Activated naive CD4-positive, alpha-beta T cell treated with anti-CD3 and anti-CD28 coated beads, Interleukin-2, amount 50 U/mL, for 72 hours (primary cell): Measurements from ENCODE around the gene CEP78. TPM values are rescaled to one million over a fixed set of nuclear protein-coding genes. Genes with fewer than 3 reads are reported as not detected.
A peak's percentile ranks its signal among the peaks of the same experiment; 100 is the strongest.

Experiments
- ATAC-seq, 2 donors: fragments of 150-1000 bp; cut with Tn5 transposase; 2 replicates each; pipeline ENCODE4 v1.10.0; 2021; ENCODE audit warnings: mild to moderate bottlenecking in 2 of 2, moderate library complexity in 2 of 2
- DNase-seq, 2 donors: peaks; one replicate each; pipeline ENCODE4 v3.0.0; 2021 to 2022; ENCODE audit warnings: low spot score in 2 of 2
- H3K27ac Mint-ChIP-seq, 2 donors: one replicate each; pipeline ENCODE4 v1.8.0; 2022; ENCODE audit warnings: mild to moderate bottlenecking in 2 of 2, mixed read lengths in 2 of 2
- H3K36me3 Mint-ChIP-seq, 2 donors: one replicate each; pipeline ENCODE4 v1.8.0; 2022; ENCODE audit warnings: mixed read lengths in 2 of 2
- H3K9me3 Mint-ChIP-seq, 2 donors: one replicate each; pipeline ENCODE4 v1.8.0; 2022; ENCODE audit warnings: mixed read lengths in 2 of 2
- total RNA-seq, 2 donors: library from RNA; stranded (reverse); gene quantifications; one replicate each; pipeline ENCODE4 v1.2.3, GENCODE V29; 2022

The CEP78 gene, protein sequence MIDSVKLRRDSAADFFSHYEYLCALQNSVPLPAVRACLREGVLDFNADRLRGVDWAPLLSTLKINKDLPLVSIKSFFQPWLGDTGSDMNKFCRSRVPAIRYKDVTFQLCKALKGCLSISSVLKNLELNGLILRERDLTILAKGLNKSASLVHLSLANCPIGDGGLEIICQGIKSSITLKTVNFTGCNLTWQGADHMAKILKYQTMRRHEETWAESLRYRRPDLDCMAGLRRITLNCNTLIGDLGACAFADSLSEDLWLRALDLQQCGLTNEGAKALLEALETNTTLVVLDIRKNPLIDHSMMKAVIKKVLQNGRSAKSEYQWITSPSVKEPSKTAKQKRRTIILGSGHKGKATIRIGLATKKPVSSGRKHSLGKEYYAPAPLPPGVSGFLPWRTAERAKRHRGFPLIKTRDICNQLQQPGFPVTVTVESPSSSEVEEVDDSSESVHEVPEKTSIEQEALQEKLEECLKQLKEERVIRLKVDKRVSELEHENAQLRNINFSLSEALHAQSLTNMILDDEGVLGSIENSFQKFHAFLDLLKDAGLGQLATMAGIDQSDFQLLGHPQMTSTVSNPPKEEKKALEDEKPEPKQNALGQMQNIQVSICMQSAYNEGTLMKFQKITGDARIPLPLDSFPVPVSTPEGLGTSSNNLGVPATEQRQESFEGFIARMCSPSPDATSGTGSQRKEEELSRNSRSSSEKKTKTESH
- total RNA-seq, result 10 to 100 TPM; 33.4 to 40.7 TPM

DNA sequence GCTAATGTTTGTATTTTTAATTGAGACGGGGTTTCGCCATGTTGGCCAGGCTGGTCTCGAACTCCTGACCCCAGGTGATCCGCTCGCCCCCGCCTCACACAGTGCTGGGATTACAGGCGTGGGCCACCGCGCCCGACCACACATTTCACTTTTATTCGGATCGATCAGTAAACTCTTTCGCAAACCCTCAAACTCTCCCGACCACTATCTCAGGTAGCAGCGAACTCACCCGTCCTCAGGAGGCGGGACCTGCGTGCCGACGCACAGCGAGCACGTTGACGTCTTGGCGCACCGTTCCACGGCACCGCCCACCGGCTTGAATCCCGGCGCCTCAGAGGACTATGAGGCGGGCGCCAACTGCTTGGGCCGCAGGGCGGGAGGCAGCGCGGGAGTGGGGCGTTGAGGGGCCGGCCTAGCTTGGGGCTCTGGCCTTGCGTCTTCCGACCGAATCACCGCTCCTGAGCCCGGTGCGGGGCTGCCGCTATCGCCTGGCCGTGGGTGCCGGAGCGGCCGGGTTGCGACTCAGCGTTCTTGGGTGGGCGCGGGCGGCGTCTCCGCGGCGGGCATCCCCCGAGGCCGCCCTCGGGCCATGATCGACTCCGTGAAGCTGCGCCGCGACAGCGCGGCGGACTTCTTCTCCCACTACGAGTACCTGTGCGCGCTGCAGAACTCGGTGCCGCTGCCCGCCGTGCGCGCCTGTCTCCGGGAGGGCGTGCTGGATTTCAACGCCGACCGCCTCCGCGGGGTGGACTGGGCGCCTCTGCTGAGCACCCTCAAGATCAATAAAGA is at the start of gene CEP78:
Gene CEP78 (plus strand): TSS at position 314 of the 789 bp plus-strand sequence. CDS start 276 bp downstream, at position 590.
- peaks cover 5 to 18% of the 10 kb centered on the region in 2 donors for H3K36me3 Mint-ChIP-seq
- ATAC-seq, result peak; percentile 98 to 99

DNA sequence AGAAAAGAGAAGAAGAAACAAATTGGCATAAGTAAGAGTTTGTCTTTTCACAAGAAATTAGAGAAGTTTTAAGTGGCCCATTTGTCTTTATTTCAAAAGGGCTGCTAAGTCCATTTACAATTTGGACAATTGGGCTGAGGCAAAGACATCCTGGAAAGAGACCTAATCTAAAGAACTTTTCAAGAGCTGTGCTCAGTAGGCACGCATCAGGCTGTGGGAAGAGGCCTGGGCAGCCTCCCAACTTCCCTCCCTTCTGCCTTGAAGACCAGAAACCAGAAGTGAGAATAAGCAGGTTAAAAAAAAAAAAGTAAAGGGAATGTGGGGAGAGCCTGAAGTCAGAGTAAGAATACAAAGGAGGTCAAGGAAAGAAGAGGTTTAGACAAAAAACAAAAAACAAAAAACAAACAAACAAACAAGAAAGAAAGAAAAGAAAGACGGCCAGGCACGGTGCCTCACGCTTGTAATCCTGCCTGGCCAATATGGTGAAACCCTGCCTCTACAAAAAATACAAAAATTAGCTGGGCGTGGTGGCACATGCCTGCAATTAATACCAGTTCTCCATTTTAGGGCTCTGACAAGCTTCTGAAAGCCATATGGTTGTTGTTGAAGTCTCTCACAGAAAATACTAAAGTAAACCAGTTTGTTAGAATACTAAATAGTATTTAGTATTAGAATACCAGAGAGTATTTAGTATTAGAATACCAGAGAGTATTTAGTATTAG is 48.0 kb upstream of the CEP78 start:
- H3K9me3 Mint-ChIP-seq, result peaks cover 0 to under 1% of the 10 kb centered on the region in 2 donors
- ATAC-seq (no peak), DNase-seq (no peak)

More for the DNA sequence above, at the start of gene CEP78:
- Mint-ChIP-seq H3K27ac (peak within 1 kb of the TSS; percentile 92 to 94), H3K9me3 (peaks cover 0 to 5% of the 10 kb centered on the region in 2 donors)
- peak; percentile 88 to 89 for DNase-seq

GRCh38 chr9:78188594-78188993 is 47.3 kb upstream of the CEP78 start:
- Mint-ChIP-seq H3K27ac (no peak overlapping the region), H3K9me3 (peaks cover 0 to 7% of the 10 kb centered on the region in 2 donors), H3K36me3 (no peaks in the 10 kb centered on the region)
- DNase-seq (no peak), ATAC-seq (no peak)

More for the DNA sequence above, 48.0 kb upstream of the CEP78 start:
- no peaks in the 10 kb centered on the region for H3K36me3 Mint-ChIP-seq
- no peak overlapping the region for H3K27ac Mint-ChIP-seq

- H3K9me3 Mint-ChIP-seq, result peaks cover under 1 to 11% of the 10 kb centered on the region in 2 donors
- H3K36me3 Mint-ChIP-seq, result peaks cover 0 to 2% of the 10 kb centered on the region in 2 donors
- no peak for DNase-seq
- ATAC-seq, result no peak
- no peak overlapping the region for H3K27ac Mint-ChIP-seq
These were observed 46.9 kb upstream of the CEP78 start for GRCh38 chr9:78189001-78189400.

DNA sequence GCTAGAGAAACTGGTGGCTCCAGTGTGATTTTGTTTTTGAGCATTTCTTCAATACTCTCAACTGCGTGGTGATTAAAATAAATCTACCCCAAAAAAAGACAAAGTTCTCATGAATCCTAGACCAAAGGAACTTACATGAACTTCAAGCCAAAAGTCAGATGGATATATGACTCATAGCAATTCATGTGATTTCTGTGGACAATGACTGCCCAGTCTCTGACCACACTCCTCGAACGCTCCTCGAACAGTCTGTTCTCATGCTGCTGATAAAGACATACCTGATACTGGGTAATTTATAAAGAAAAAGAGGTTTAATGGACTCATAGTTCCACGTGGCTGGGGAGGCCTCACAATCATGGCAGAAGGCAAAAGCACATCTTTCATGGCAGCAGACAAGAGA is 46.4 kb upstream of the CEP78 start:
- H3K9me3 Mint-ChIP-seq, result peaks cover 3 to 16% of the 10 kb centered on the region in 2 donors
- H3K36me3 Mint-ChIP-seq, result peaks cover 0 to 6% of the 10 kb centered on the region in 2 donors
- no peak overlapping the region for H3K27ac Mint-ChIP-seq
- DNase-seq (no peak), ATAC-seq (no peak)

GRCh38 chr9:78191931-78192330 is 43.9 kb upstream of the CEP78 start:
- ATAC-seq (no peak), DNase-seq (no peak)
- peaks cover 10 to 24% of the 10 kb centered on the region in 2 donors for H3K9me3 Mint-ChIP-seq
- peaks cover 5 to 6% of the 10 kb centered on the region in 2 donors for H3K36me3 Mint-ChIP-seq
- H3K27ac Mint-ChIP-seq, result no peak overlapping the region

- peaks cover 26 to 38% of the 10 kb centered on the region in 2 donors for H3K9me3 Mint-ChIP-seq
- DNase-seq, result no peak
- peaks cover 13 to 25% of the 10 kb centered on the region in 2 donors for H3K36me3 Mint-ChIP-seq
- no peak overlapping the region for H3K27ac Mint-ChIP-seq
- no peak for ATAC-seq
These were observed 39.6 kb upstream of the CEP78 start for GRCh38 chr9:78196258-78196657.

DNA sequence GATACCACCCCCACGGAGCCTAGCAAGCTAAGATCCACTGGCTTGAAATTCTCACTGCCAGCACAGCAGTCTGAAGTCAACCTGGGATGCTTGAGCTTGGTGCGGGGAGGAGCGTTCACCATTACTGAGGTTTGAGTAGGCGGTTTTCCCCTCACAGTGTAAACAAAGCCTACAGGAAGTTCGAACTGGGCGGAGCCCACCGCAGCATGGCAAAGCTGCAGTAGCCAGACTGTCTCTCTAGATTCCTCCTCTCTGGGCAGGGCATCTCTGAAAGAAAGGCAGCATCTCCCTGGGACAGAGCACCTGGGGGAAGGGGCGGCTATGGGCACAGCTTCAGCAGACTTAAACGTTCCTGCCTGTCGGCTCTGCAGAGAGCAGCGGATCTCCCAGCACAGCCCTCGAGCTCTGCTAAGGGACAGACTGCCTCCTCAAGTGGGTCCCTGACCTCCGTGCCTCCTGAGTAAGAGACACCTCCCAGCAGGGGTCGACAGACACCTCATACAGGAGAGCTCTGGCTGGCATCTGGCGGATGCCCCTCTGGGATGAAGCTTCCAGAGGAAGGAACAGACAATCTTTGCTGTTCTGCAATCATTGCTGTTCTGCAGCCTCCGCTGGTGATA is 34.6 kb upstream of the CEP78 start:
- ATAC-seq, result peak; percentile 49 to 68
- H3K36me3 Mint-ChIP-seq, result peaks cover 38 to 62% of the 10 kb centered on the region in 2 donors
- peak overlapping the region; percentile 13 to 71 for H3K27ac Mint-ChIP-seq
- DNase-seq, result peak in 1 of 2 donors; percentile 20
- H3K9me3 Mint-ChIP-seq, result peaks cover 45 to 46% of the 10 kb centered on the region in 2 donors

DNA sequence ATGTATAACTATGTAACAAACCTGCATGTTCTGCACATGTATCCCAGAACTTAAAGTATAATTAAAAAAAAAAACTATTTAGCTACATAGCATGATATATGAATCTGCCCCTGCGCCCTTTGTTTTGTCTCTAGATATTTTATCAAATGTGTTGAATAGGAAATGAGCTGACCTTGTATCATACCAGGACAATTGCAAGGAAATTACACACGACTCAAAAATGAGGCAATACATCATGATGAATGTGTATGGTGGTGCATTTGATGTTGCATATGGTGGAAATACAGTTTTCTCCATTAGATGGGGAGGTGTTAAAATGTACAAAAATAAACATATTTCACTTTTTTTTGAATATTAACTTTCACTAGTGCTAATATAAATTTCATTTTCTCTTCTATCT is 28.6 kb upstream of the CEP78 start:
- peaks cover 17 to 19% of the 10 kb centered on the region in 2 donors for H3K9me3 Mint-ChIP-seq
- H3K36me3 Mint-ChIP-seq, result peaks cover 22 to 32% of the 10 kb centered on the region in 2 donors
- H3K27ac Mint-ChIP-seq, result no peak overlapping the region
- no peak for ATAC-seq
- DNase-seq, result no peak

- Mint-ChIP-seq H3K27ac (no peak overlapping the region), H3K9me3 (peaks cover 15% of the 10 kb centered on the region in 2 donors), H3K36me3 (peaks cover 19 to 27% of the 10 kb centered on the region in 2 donors)
- DNase-seq, result no peak
- ATAC-seq, result no peak
These were observed 28.0 kb upstream of the CEP78 start for GRCh38 chr9:78207901-78208300.

DNA sequence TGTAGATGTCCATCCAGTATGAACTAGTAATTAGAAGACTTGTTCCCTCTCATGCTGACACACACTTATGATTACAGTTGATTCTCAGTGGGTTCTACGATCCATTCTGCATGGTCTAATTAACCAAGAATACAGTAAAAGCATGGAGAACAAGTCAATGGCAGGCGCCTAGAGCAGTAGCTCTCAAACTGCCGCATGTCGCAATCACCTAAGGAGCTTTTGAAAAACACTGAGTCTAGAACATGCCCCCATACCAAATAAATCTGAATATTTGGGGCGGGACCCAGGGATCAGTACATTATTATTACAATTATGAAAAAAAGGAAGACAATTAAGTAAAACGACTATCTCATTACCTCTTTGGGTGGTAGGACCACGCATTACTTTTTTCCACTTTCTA is 26.7 kb upstream of the CEP78 start:
- Mint-ChIP-seq H3K36me3 (peaks cover 11 to 15% of the 10 kb centered on the region in 2 donors), H3K9me3 (peaks cover 5 to 6% of the 10 kb centered on the region in 2 donors), H3K27ac (no peak overlapping the region)
- DNase-seq (no peak), ATAC-seq (no peak)

DNA sequence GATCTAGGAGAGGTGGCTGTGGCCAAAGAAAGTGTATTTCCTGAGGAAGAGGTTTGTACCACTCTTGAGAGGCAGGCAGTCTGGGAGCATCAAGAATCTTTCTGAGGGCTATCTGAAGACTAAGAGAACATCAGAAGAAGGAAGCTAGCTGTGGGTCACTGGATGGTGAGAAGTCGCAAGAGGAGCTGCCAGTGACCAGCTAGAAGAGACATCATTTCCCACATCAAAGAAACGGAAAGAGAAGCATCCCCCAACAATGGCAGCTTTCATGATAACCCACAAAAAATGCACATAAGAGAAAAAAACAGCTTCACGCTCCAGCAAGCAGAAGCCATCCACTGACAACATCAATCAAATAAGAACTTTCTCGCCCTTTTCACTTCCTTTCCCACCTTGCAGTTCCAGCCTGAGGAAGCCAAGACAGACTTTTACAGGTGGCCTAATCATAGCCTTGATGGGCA is 25.0 kb upstream of the CEP78 start:
- ATAC-seq, result peak; percentile 22 to 45
- no peak for DNase-seq
- peaks cover 0 to 4% of the 10 kb centered on the region in 2 donors for H3K36me3 Mint-ChIP-seq
- peaks cover 0 to 3% of the 10 kb centered on the region in 2 donors for H3K9me3 Mint-ChIP-seq
- peak overlapping the region in 1 of 2 donors; percentile 44 for H3K27ac Mint-ChIP-seq

DNA sequence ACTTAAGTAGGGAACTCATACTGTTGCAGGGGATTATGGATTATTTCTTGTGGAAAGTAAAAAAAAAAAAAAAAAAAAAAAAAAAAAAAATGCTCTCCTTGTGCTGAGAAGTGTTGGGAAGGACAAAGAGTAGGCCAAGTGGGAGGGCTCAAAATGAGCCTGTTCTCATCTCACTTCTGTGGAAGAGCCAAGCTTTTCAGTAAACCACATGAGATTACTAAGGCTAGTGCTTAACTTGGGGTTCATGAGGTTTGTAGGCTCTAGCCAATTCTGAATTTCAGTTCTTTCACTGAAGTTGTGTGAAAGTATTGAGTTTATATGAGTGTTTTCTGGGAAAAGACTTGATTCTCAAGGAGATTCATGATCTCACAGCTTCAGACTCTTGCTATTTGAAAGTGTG is 23.0 kb upstream of the CEP78 start:
- H3K9me3 Mint-ChIP-seq, result no peaks in the 10 kb centered on the region
- no peak overlapping the region for H3K27ac Mint-ChIP-seq
- H3K36me3 Mint-ChIP-seq, result no peaks in the 10 kb centered on the region
- DNase-seq (no peak), ATAC-seq (no peak)

- H3K36me3 Mint-ChIP-seq, result no peaks in the 10 kb centered on the region
- DNase-seq, result no peak
- ATAC-seq, result peak; percentile 52 to 53
- no peak overlapping the region for H3K27ac Mint-ChIP-seq
- no peaks in the 10 kb centered on the region for H3K9me3 Mint-ChIP-seq
These were observed 22.2 kb upstream of the CEP78 start for GRCh38 chr9:78213712-78214111.

DNA sequence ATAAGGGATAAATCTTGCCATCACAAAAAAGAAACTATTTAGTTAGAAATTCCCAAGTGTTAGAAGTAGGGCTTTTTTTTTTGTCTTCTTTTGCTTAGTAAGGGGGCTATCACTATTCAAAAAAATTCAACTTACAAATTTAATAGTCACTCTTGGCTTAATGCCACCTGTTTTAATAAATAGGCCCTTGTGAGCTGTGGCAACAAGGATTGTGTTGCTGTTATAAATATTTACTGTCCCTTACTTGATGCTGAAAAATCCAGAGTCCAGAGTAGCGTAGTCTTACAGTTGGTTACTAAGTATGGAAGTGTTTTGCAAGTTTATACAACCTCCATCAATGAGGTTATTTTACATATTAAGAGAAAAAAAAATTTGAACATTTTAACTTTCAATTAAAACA is 21.4 kb upstream of the CEP78 start:
- Mint-ChIP-seq H3K27ac (no peak overlapping the region), H3K9me3 (no peaks in the 10 kb centered on the region), H3K36me3 (no peaks in the 10 kb centered on the region)
- DNase-seq, result no peak
- ATAC-seq, result no peak

- H3K36me3 Mint-ChIP-seq, result no peaks in the 10 kb centered on the region
- H3K9me3 Mint-ChIP-seq, result no peaks in the 10 kb centered on the region
- ATAC-seq (no peak), DNase-seq (no peak)
- H3K27ac Mint-ChIP-seq, result no peak overlapping the region
These were observed 20.2 kb upstream of the CEP78 start for GRCh38 chr9:78215706-78216105.
